GM04503 (cell line): ENCODE data around the gene PPM1E.
"Not testable (repeated sequence)": the region's sequence is repeated elsewhere in the genome, so short reads cannot be mapped to it uniquely, and the experiment has no call there.

Source experiments
- DNase-seq: peaks from one replicate; pipeline ENCODE4 v3.0.0-alpha.2; 2012; ENCODE audit warnings: low read depth

The PPM1E gene

GRCh38 chr17:58755577-58756245 lies at the start of gene PPM1E:
TSS of gene PPM1E (plus strand) at chr17:58755854.
- DNase-seq, result no peak

- no peak for DNase-seq
Observed at GRCh38 chr17:58706351-58707140, 49.1 kb upstream of the PPM1E start.

GRCh38 chr17:58710948-58711552 lies 44.6 kb upstream of the PPM1E start:
- no peak for DNase-seq

GRCh38 chr17:58722274-58722673 lies 33.4 kb upstream of the PPM1E start:
- no peak for DNase-seq

- no peak for DNase-seq
Observed at GRCh38 chr17:58722696-58723095, 33.0 kb upstream of the PPM1E start.

GRCh38 chr17:58728798-58729197 lies 26.9 kb upstream of the PPM1E start:
- no peak for DNase-seq

GRCh38 chr17:58730937-58731336 lies 24.7 kb upstream of the PPM1E start:
- no peak for DNase-seq

GRCh38 chr17:58734040-58734439 lies 21.6 kb upstream of the PPM1E start:
- no peak for DNase-seq

GRCh38 chr17:58734811-58735210 lies 20.8 kb upstream of the PPM1E start:
- no peak for DNase-seq

- no peak for DNase-seq
Observed at GRCh38 chr17:58741121-58741625, 14.5 kb upstream of the PPM1E start.

GRCh38 chr17:58747674-58748073 lies 8.0 kb upstream of the PPM1E start:
- DNase-seq, result no peak

GRCh38 chr17:58749627-58750026 lies 6.0 kb upstream of the PPM1E start:
- DNase-seq, result not testable (repeated sequence)

GRCh38 chr17:58753026-58753425 lies 2.6 kb upstream of the PPM1E start:
- DNase-seq, result no peak

GRCh38 chr17:58755269-58755576 lies 431 bp upstream of the PPM1E start:
- DNase-seq, result no peak

- DNase-seq, result no peak
Observed at GRCh38 chr17:58756246-58757161, 850 bp downstream of the PPM1E start.

- no peak for DNase-seq
Observed at GRCh38 chr17:58757162-58757613, 1.5 kb downstream of the PPM1E start.

GRCh38 chr17:58758890-58759289 lies 3.2 kb downstream of the PPM1E start:
- no peak for DNase-seq

- DNase-seq, result no peak
Observed at GRCh38 chr17:58759522-58759921, 3.9 kb downstream of the PPM1E start.

GRCh38 chr17:58760248-58760647 lies 4.6 kb downstream of the PPM1E start:
- DNase-seq, result no peak

- no peak for DNase-seq
Observed at GRCh38 chr17:58763263-58763662, 7.6 kb downstream of the PPM1E start.

GRCh38 chr17:58764373-58764772 lies 8.7 kb downstream of the PPM1E start:
- DNase-seq, result no peak

- DNase-seq, result not testable (repeated sequence)
Observed at GRCh38 chr17:58778482-58778881, 22.8 kb downstream of the PPM1E start.
